Stomach (tissue), 9 donors: Measurements from ENCODE around the gene CD38. TPM values are rescaled to one million over a fixed set of nuclear protein-coding genes. Genes with fewer than 3 reads are reported as not detected.
"Not testable (repeated sequence)": the region's sequence is repeated elsewhere in the genome, so short reads cannot be mapped to it uniquely, and the experiment has no call there.

Source experiments
- DNase-seq, 2 donors: peaks; one replicate each; pipeline versions ENCODE4 v3.0.0 to v3.0.0-alpha.2; 2013 to 2019
- H3K27ac ChIP-seq, 5 donors: fragments of 200-600 bp in 4 of 5; sonication (generic) in 4 of 5; one replicate each; pipeline ENCODE4 v1.5.1; 2013 to 2019; ENCODE audit warnings: mild to moderate bottlenecking in 1 of 5, moderate library complexity in 1 of 5
- H3K27me3 ChIP-seq, 3 donors: fragments of 200-600 bp; sonication (generic); one replicate each; pipeline ENCODE4 v1.5.1; 2017 to 2019; ENCODE audit warnings: mixed run types in 1 of 3
- H3K36me3 ChIP-seq, 4 donors: fragments of 200-600 bp; sonication (generic); 1 replicate in 3 of 4; 2 replicates in 1 of 4; pipeline ENCODE4 v1.5.1; 2016 to 2019
- H3K4me1 ChIP-seq, 4 donors: fragments of 200-600 bp; sonication (generic); one replicate each; pipeline ENCODE4 v1.5.1; 2016 to 2019
- H3K4me3 ChIP-seq, 4 donors: fragments of 200-600 bp; sonication (generic) in 3 of 4; one replicate each; pipeline ENCODE4 v1.5.1; 2016 to 2019; ENCODE audit warnings: mild to moderate bottlenecking in 1 of 4
- H3K9me3 ChIP-seq, 4 donors: fragments of 200-600 bp; sonication (generic); one replicate each; pipeline ENCODE4 v1.5.1; 2016 to 2019
- EP300 ChIP-seq: sonication (generic); formaldehyde crosslinking; IDR thresholded peaks from one replicate; pipeline ENCODE4 v1.6.1; 2017; ENCODE audit warnings: antibody characterized with exemption
- POLR2A ChIP-seq, 4 donors: fragments of 450-650 bp; IDR thresholded peaks; one replicate each; pipeline ENCODE4 v1.6.1; 2016; ENCODE audit warnings: antibody characterized with exemption in 4 of 4, control low read depth in 2 of 4, mild to moderate bottlenecking in 1 of 4, moderate library complexity in 1 of 4
- POLR2AphosphoS5 ChIP-seq, 3 donors: sonication (generic); formaldehyde crosslinking; IDR thresholded peaks; one replicate each; pipeline ENCODE4 v1.6.1; 2016; ENCODE audit warnings: antibody characterized with exemption in 3 of 3
- WGBS, 5 donors: extraction: QIAGEN DNeasy Blood & Tissue Kit in 3 of 5; methylation state at CpG; one replicate each; pipeline versions ENCODE4 v1.1.5 to v1.1.7; 2013 to 2018; 5-methylcytosine and 5-hydroxymethylcytosine counted together
- intact Hi-C: fragments of 100-400 bp; cut with DNase I; formaldehyde crosslinking; loops from one replicate; pipeline ENCODE4 v1.15.1; 2023; ENCODE audit warnings: low total_unique reads
- polyA plus RNA-seq, 3 donors: library from polyadenylated mRNA; stranded (reverse); fragments of 200-250 nt; gene quantifications; one replicate each; pipeline ENCODE4 v1.2.3, GENCODE V29; 2013
- total RNA-seq, 5 donors: library from RNA; depleted of rRNA; stranded (reverse); fragments of >200 nt; gene quantifications; one replicate each; pipeline versions ENCODE4 v1.1.0 to v1.2.3, GENCODE V29; 2014 to 2016
- TF ChIP-seq, protein P1 (sequence below), 7 experiments: fragments of 450-650 bp in 4 of 7; fragments of 200-600 bp in 3 of 7; sonication (generic) in 3 of 7; IDR thresholded peaks; one replicate each; pipeline ENCODE4 v1.5.1; 2016 to 2019; ENCODE audit warnings: antibody characterized with exemption in 7 of 7, control low read depth in 2 of 7, mild to moderate bottlenecking in 1 of 7
- donor health status: healthy with polysubstance abuse.
- donor health status: Bipolar disorder and iron deficiency.
- donor health status: healthy.

Gene CD38
- total and polyA plus RNA-seq, 8 donors: 0.62 to 44.9 (median 2.2) TPM

DNA sequence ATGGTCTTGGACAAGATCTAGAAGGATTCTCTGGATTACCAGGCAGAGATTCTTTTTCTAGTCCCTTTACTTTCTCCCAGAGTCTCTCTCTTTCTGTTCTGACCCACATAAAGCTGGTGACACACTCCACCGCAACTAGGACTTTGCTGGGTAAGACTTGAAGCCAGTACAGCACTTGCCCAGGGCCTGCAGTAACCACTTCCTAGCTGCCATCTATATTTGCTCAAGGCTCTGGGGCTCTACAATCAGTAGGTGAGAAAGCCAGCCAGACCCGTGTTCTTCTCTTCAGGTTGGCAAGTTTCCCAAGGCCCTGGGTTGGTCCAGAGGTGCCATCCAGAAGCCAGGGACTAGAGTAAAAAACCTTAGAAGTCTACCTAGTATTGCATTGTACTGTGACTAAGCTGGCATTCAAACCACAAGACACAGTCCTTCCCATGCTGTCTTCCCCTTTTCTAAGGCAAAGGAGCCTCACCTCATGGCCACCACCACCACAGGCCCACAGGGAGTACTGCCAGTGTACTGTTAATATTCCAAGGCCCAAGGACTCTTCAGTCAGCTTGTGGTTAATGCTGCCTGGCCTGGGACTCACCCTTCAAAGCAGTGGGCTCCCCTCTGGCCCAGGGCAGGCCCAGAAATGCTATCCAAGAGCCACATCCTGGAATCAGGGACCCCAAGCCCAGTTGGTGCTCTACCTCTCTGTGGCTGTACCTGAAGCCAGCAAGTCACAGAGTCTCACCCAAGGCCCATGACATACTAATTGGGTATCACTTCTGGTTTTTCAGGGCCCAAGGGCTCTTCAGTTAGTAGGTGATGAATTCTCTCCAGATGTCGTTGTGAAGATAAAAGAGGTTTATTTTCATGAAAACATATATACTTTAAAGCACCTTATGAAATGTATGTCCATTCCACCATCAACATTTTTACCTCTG, 54.7 kb downstream of the CD38 start:
- intact Hi-C loops: no loop called here
- H3K36me3 ChIP-seq: no peaks in the 10 kb centered on the region
- H3K4me1 ChIP-seq: no peaks in the 10 kb centered on the region
- 69 to 81% (median 76%) methylated on average over 3 of the region's 3 CpGs for WGBS, 5 donors
- TF ChIP-seq POLR2AphosphoS5 (IDR thresholded peaks at IDR 0.05) (no peak), POLR2A (IDR thresholded peaks at IDR 0.05) (no peak), EP300 (no peak)
- TF ChIP-seq, protein P1, sequence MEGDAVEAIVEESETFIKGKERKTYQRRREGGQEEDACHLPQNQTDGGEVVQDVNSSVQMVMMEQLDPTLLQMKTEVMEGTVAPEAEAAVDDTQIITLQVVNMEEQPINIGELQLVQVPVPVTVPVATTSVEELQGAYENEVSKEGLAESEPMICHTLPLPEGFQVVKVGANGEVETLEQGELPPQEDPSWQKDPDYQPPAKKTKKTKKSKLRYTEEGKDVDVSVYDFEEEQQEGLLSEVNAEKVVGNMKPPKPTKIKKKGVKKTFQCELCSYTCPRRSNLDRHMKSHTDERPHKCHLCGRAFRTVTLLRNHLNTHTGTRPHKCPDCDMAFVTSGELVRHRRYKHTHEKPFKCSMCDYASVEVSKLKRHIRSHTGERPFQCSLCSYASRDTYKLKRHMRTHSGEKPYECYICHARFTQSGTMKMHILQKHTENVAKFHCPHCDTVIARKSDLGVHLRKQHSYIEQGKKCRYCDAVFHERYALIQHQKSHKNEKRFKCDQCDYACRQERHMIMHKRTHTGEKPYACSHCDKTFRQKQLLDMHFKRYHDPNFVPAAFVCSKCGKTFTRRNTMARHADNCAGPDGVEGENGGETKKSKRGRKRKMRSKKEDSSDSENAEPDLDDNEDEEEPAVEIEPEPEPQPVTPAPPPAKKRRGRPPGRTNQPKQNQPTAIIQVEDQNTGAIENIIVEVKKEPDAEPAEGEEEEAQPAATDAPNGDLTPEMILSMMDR (IDR thresholded peaks at IDR 0.05): no peak
- no peaks in the 10 kb centered on the region for H3K27me3 ChIP-seq
- no peak overlapping the region for H3K4me3 ChIP-seq
- no peak for DNase-seq
- H3K27ac ChIP-seq: no peak overlapping the region
- no peaks in the 10 kb centered on the region for H3K9me3 ChIP-seq

DNA sequence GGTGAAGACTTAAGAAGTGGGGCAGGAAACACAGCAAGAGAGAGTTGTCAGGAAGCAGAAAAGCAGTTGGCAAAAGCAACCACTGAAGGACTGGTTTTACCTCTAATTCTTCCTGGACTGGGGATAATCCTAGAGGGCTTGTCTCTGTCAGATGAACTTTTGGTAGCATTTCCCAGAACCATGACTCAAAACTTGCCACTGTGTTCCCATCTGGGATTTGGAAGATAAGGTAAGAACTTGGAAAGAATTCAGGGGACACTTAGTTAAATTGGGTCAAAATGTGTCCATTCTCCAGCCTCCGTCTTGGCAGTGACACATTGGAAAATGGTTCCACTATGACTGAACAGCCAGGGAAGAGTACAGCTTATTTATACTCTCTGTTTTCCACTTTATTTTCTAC, 55.7 kb downstream of the CD38 start:
- Histone ChIP-seq H3K27ac (no peak overlapping the region), H3K27me3 (no peaks in the 10 kb centered on the region), H3K36me3 (no peaks in the 10 kb centered on the region), H3K4me3 (no peak overlapping the region), H3K9me3 (no peaks in the 10 kb centered on the region), H3K4me1 (no peaks in the 10 kb centered on the region)
- no peak for DNase-seq
- no peak for TF ChIP-seq POLR2AphosphoS5 (IDR thresholded peaks at IDR 0.05)
- no peak for TF ChIP-seq EP300
- TF ChIP-seq, protein P1 (IDR thresholded peaks at IDR 0.05): no peak
- no peak for TF ChIP-seq POLR2A (IDR thresholded peaks at IDR 0.05)
- WGBS, 5 donors: 78 to 100% (median 82%) methylated on average over 1 of the region's 1 CpG
- intact Hi-C loops: no loop called here

DNA sequence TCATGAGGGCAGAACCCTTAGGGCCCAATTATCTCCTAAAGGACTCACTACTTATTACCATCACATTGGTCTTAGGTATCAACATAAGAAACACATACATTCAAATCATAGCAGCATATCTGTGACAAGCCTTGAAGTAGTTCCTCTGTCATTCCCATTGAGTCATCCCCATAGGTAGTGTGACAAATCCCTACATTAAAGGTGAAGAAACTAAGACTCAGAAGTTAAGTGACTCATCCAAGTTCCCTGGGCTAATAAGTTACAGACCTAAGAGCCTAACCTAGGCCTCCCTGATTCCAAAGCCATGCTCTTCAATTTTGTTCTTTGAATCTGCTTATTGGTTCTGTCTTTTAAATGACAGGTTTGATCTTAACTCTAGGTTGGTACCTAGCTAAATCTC, 58.2 kb downstream of the CD38 start:
- intact Hi-C loops: no loop called here
- no peak overlapping the region for H3K27ac ChIP-seq
- TF ChIP-seq, protein P1 (IDR thresholded peaks at IDR 0.05): no peak
- TF ChIP-seq POLR2A (IDR thresholded peaks at IDR 0.05) (no peak), POLR2AphosphoS5 (IDR thresholded peaks at IDR 0.05) (no peak), EP300 (no peak)
- no peaks in the 10 kb centered on the region for H3K36me3 ChIP-seq
- DNase-seq: no peak
- H3K27me3 ChIP-seq: no peaks in the 10 kb centered on the region
- H3K4me1 ChIP-seq: no peaks in the 10 kb centered on the region
- no peak overlapping the region for H3K4me3 ChIP-seq
- no peaks in the 10 kb centered on the region for H3K9me3 ChIP-seq

DNA sequence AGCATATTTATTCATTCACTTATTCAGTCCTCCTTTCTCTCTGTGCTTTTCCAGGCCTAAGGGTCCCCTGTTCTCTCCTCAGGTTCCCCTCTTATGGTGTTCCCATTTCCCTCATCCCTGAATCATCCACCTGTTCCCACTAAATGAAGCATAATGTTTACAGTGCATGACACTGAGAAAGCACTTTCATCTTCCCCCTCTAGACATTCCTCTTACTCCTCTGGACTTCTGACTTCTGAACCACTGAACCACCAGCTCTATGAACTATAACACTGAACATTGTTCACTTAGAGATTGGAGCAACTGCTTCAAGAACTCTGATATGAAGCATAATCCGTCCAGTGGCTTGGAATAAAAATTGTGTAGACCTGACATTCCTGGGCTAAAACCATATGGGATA, 59.5 kb downstream of the CD38 start:
- WGBS, 5 donors: 74 to 85% (median 81%) methylated on average over 1 of the region's 1 CpG
- Histone ChIP-seq H3K27ac (no peak overlapping the region), H3K27me3 (no peaks in the 10 kb centered on the region), H3K36me3 (no peaks in the 10 kb centered on the region), H3K9me3 (no peaks in the 10 kb centered on the region), H3K4me3 (no peak overlapping the region), H3K4me1 (no peaks in the 10 kb centered on the region)
- TF ChIP-seq POLR2AphosphoS5 (IDR thresholded peaks at IDR 0.05): no peak
- no peak for TF ChIP-seq EP300
- TF ChIP-seq, protein P1 (IDR thresholded peaks at IDR 0.05): no peak
- no peak for TF ChIP-seq POLR2A (IDR thresholded peaks at IDR 0.05)
- DNase-seq: no peak
- intact Hi-C loops: no loop called here

DNA sequence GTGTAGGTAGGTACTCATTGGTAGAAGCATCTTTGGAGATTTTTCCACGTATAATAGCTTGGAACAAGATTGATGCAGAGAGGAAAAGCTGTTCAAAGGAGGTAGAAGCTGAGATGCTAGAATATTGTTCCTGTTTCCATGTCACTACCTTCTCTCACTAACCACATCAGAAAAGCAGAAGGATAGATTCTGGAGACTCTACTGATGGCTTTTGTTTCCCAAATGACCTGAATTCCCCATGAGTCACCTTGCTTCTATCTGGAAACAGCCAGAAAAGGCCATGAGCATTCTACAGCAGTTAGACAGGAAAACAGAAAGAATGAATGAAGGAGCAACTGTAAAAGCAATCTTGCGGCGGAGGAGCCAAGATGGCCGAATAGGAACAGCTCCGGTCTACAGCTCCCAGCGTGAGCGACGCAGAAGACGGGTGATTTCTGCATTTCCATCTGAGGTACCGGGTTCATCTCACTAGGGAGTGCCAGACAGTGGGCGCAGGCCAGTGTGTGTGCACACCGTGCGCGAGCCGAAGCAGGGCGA, 63.1 kb downstream of the CD38 start:
- H3K27me3 ChIP-seq, H3K4me3 ChIP-seq, H3K4me1 ChIP-seq, DNase-seq, H3K36me3 ChIP-seq, intact Hi-C loops, H3K9me3 ChIP-seq, H3K27ac ChIP-seq: not testable (repeated sequence)
- 92 to 96% (median 94%) methylated on average over 8 to 10 of the region's 16 CpGs for WGBS, 5 donors
